Gastroesophageal sphincter (tissue), 3 donors: ENCODE data around the gene MET.

ENCODE experiments used
- POLR2A ChIP-seq, 2 donors: fragments of 450-650 bp; IDR thresholded peaks; one replicate each; pipeline ENCODE4 v1.6.1; 2017; ENCODE audit warnings: antibody characterized with exemption in 2 of 2, mild to moderate bottlenecking in 2 of 2, moderate library complexity in 1 of 2
- TF ChIP-seq, protein P1 (sequence below), 4 experiments: fragments of 200-600 bp in 2 of 4; fragments of 450-650 bp in 2 of 4; sonication (generic) in 1 of 4; IDR thresholded peaks; one replicate each; pipeline ENCODE4 v1.5.1; 2017 to 2019; ENCODE audit warnings: antibody characterized with exemption in 4 of 4, mild to moderate bottlenecking in 2 of 4, moderate library complexity in 2 of 4

DNA sequence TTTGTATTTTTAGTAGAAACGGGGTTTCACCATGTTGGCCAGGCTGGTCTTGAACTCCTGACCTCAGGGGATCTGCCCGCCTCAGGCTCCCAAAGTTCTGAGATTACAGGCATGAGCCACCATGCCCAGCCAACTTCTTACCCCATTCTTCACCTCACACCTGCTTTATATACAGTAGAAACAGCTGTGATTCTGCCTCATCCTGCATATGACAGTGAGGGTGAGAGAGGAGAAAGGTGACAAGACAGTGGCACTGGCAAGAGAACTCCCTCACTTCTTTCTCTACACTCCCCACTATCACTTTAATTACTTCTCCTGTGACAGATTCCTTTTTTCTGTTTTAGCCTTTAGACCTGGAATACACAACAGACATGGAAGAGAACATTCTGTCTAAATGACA is 128.6 kb downstream of the MET start:
- no peak for TF ChIP-seq POLR2A (IDR thresholded peaks at IDR 0.05)
- TF ChIP-seq, protein P1, sequence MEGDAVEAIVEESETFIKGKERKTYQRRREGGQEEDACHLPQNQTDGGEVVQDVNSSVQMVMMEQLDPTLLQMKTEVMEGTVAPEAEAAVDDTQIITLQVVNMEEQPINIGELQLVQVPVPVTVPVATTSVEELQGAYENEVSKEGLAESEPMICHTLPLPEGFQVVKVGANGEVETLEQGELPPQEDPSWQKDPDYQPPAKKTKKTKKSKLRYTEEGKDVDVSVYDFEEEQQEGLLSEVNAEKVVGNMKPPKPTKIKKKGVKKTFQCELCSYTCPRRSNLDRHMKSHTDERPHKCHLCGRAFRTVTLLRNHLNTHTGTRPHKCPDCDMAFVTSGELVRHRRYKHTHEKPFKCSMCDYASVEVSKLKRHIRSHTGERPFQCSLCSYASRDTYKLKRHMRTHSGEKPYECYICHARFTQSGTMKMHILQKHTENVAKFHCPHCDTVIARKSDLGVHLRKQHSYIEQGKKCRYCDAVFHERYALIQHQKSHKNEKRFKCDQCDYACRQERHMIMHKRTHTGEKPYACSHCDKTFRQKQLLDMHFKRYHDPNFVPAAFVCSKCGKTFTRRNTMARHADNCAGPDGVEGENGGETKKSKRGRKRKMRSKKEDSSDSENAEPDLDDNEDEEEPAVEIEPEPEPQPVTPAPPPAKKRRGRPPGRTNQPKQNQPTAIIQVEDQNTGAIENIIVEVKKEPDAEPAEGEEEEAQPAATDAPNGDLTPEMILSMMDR (IDR thresholded peaks at IDR 0.05) = no peak
